Hindlimb muscle (tissue), 1 donor: ENCODE data around the gene SHLD2. TPM values are rescaled to one million over a fixed set of nuclear protein-coding genes. Genes with fewer than 3 reads are reported as not detected.
"Not testable (repeated sequence)": the region's sequence is repeated elsewhere in the genome, so short reads cannot be mapped to it uniquely, and the experiment has no call there.

Source experiments
- DNase-seq: peaks from one replicate; pipeline ENCODE4 v3.0.0-alpha.2; 2013
- polyA plus RNA-seq: library from polyadenylated mRNA; unstranded; fragments of 120-200 nt; gene quantifications from one replicate; pipeline ENCODE4 v1.2.1, GENCODE V29; 2013; ENCODE audit not compliant: insufficient read length

Gene SHLD2
- polyA plus RNA-seq, 1 donor: 17.5 TPM

DNA sequence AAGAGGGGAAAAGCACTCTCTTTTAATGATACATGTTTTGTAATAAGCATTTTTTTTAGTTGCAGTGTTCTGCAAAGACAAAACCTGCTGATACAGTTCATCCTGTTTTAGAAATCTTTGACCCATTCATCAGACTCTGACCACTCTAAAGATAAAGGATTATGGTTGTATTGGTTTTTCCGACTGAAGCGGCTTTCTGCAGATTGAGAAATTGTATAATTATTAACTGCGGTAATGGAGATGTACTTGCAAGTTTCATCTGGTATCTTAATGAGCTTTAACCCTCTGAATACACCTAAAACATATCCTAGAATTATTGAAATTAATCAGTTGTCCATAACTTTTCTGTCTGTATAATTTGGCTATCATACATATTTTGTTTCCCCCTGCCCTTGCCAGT lies 50.6 kb downstream of the SHLD2 start:
- not testable (repeated sequence) for DNase-seq

DNA sequence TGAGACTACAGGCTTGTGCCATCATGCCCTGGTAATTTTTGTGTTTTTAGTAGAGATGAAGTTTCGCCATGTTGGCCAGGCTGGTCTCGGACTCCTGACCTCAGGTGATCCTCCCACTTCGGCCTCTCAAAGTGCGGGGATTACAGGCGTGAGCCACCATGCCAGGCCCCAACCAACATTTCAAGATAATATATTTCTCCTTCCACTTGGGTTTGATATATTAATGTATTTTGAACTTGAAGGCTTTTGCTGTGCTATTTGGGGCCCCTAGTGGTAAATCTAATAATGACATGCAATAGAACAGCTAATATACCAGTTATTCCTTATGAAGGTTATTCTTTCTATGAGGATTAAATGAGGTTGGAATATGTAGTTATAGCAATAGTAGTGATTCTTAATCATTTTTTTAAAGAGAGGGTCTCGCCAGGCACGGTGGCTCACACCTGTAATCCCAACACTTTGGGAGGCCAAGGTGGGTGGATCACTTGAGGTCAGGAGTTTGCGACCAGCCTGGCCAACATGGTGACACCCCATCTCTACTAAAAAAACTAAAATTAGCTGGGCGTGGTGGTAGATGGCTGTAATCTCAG lies 54.1 kb downstream of the SHLD2 start:
- not testable (repeated sequence) for DNase-seq

DNA sequence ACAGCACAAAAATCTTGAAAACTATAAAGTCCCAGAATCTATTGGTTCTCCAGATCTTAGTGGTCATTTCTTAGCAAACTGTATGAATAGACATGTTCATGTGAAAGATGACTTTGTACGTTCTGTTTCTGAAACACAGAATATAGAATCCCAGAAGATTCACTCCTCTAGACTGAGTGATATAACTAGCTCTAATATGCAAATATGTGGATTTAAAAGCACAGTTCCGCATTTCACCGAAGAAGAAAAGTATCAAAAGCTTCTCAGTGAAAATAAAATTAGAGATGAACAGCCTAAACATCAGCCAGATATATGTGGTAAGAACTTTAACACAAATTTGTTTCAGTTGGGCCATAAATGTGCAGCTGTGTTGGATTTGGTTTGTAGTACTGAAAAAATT lies 56.5 kb downstream of the SHLD2 start:
- DNase-seq: not testable (repeated sequence)

DNA sequence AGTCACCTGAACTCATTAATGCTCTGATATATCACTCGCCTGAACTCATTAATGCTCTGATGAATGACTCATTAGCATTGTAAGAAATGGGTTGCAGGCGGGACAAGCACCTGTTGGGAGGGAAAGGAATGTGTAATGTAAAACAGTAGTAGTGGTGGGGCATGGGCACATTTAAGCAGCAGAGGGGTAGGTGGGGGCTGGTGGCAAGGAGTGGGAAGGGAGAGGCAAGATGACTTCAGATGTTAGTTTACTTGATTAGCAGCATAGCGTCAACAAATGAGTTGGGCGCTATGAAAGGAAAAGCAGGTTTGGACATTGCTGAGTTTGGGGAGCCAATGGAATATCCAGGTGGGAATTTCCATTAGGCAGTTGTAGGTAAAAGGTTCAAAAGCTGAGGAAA lies 61.8 kb downstream of the SHLD2 start:
- not testable (repeated sequence) for DNase-seq

DNA sequence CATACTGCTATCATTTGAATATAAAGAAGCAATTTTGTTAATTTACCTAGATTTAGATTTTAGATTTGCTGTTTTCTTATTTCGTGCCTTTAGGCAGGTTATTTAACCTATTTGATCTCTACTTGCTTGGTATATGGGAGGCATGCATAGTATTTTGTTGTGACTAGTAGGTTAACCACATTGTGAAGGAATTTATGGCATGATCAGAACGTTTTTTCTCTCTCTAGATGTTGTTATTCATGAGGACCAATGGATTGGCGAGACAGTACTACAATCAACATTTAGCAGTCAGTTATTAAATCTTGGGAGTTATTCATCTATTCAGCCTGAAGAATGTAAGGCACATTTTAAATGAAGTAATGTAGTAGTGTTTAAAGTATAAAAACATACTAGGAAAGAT lies 62.8 kb downstream of the SHLD2 start:
- not testable (repeated sequence) for DNase-seq

DNA sequence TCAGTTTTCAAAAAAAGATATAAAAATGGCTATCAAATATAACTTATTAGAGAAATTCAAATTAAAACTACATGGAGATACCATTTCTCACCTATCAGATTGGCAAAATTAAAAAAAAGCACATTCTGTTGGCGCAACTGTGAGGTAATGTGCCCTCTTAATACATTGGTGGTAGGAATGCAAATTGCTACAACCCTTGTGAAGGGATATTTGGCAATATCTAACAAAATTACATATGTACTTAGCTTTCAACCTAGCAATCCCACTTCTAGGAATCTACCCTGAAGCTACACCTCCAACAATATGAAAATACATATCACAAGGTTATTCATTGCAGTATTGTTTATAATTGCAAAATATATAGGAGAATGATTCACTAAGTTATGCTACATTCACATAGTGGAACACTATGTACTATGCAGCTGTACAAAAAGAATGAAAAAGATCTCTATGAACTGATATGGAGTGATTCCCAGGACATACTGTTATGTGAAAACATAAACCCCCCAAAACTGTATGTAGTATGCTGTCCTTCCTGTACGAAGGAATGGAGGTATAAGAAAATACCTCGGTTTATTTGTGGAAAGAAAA lies 67.8 kb downstream of the SHLD2 start:
- not testable (repeated sequence) for DNase-seq

DNA sequence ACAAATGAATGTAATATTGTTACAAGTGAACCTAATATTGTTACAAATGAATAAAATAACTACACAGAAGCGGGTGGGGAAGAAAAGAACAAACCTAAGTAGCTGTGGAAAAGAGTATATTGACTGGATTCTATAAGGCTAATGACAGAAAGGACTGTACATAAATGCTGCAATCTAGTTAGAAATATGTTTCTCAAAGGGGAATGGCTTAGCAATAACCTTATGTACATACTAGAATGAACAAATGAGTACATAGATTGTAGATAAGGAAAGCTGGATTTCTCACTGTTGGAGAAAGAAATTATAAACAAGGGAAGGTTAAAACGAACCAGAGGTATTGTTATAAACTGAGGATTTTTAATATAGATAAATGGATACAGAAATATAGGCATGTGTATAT lies 68.4 kb downstream of the SHLD2 start:
- not testable (repeated sequence) for DNase-seq

DNA sequence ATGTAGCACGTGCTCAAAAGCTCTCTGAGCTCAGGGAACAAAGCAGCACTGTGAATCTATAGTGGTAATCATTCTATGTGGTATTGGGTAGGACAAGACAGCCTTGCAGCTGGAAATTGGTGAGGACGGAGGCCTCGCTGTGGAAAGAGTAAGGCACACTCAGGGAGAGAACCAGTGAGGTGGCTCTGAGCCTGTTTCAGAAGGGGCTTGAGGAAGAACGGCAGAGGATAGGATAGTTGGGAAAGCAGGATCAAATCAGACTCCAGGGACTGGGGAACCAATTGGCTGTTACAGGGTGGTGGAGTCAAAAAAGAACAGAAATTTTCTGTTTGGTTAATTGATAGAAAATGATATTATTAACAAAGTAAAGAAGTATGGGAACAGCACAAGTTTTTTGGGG lies 74.9 kb downstream of the SHLD2 start:
- DNase-seq: not testable (repeated sequence)

DNA sequence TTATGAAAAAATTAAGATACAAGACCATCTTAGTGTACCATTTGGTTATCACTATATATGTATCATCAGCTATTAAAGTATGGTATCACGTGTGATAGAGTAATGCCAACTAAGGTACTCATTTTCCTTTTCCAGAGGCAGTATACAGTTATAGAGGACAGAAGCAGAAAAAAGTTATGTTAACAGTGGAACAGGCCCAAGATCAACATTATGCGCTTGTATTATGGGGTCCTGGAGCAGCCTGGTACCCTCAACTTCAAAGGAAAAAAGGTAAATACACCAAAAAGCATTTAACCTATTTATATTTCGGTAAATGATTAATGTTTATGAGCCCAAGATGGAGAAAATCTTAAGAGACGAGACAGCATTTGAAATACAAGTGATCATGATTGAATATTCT lies 75.7 kb downstream of the SHLD2 start:
- not testable (repeated sequence) for DNase-seq

DNA sequence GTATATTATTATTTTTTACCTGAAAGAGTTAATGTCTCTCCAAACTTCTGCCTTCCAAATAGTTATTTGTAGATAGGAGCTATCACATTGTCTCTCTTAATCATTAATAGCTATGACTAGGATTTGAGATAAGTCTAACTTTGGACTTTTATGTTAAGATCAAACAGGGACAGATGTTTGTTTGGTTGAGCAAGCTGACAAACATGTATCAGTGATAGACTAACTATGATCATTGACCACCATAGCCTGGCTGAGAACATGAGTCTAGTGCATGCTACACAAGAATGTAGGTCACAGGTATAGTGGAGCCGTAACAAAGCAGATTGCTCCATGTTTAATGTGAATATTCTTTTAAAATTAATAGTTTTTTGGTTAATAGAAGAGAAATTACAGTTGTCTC lies 76.7 kb downstream of the SHLD2 start:
- DNase-seq: not testable (repeated sequence)

DNA sequence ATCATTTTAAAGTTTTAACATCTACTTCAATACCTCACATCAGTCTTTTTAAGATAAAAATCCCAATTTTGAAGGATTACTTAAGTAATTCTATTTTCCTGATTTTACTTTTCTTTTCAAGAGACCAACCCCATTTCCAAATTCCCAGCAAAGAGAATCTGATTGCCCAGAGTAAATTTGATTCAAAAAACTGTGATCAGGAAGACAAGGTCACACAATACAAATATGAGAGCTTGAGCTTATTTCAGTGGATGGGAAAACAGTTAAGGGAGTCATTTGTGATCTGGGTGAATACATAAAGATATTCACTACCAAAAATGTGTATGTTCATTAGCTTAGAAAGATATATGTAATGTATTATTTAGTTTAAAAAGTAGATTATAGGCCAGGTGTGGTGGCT lies 77.2 kb downstream of the SHLD2 start:
- not testable (repeated sequence) for DNase-seq

DNA sequence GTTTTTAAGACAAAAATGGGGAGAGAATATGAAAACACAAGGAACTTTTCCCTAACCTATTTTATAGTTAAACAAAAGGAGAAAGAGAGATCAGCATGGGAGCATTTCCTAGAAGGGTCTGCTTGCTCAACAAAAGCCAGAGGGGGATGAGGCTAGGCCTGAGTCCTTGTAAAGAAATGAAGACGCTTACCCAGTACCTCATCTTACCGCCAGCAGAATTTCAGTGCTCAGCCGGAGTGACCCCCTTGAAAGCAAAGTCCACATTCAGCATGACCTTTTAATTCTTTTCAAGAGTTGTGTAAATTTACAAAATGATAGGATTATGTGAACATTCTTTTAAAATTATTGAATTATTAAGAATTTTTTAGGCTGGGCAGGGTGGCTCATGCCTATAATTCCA lies 82.6 kb downstream of the SHLD2 start:
- not testable (repeated sequence) for DNase-seq

DNA sequence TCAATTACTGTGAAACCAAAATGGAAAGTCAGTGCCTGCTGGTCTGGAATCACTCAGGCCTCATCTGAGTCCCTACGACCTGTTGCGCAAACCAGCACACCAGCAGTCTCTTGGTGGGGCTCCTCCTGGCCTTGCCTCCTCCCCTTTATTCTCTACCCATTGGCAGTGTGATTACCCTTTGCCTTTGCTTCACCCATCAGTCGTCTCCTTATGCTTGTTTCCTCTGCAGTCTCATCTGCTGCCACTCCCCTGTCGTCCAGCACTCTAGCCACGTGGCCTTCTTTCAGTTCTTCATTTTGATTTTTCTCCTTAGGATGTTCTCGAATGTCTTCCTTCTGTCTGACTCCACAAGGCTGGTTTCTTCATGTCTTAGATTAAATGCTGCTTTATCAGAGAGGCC lies 89.4 kb downstream of the SHLD2 start:
- not testable (repeated sequence) for DNase-seq

DNA sequence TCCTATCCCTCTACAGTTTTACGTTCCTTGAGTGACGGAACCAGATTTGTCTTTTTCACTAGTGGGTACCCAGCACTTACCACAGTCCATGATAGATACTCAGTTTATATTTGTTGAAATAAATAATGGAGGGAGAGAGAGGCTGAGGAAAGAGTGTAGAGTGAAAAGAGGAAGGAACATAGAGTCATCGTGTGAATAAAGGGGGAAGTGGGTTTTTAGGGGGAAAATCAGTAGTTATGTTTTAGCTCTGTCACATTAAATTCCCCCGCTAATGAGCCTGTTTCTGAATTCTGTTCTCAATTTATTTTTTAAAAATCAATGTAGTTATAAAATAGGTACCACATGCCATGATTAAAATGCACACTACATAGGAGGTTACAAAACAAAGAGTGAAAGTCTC lies 91.0 kb downstream of the SHLD2 start:
- not testable (repeated sequence) for DNase-seq

DNA sequence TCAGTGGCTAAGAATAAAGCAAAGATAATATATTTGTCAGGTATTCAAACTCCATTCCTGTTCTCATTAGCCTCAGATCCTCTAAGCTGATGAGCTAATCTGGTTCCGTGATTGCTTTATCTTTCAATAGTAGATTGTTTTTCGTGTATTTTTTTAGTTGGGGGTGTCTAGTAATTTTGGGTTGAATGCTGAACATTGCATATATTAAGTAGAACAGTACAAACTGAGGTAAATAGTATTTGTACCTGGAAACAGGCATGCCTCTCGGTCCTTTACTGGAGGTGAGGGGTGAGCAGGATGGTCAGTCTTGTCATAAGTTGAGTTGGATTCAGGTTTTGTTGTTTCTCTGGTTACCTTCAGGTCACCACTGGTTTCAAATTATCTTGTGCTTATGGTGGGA lies 92.6 kb downstream of the SHLD2 start:
- DNase-seq: not testable (repeated sequence)

DNA sequence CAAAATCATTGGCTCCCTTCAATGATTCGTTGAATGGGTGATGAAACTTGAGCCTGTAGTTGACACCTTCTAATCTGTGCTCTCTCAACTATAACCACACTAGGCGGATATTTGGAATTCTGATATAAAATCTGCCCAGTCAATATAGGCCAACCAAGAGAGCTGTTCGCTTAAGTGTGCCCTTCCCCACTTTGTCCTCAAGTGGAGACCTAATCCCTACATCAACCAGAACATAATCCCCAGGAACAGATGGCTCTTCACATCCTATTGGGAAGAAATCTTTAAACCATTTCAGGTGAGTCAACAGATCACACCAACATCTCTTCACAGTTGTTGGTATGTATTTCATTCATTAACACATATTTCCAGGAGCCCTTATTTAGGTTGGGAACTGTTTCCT lies 96.8 kb downstream of the SHLD2 start:
- DNase-seq: not testable (repeated sequence)

DNA sequence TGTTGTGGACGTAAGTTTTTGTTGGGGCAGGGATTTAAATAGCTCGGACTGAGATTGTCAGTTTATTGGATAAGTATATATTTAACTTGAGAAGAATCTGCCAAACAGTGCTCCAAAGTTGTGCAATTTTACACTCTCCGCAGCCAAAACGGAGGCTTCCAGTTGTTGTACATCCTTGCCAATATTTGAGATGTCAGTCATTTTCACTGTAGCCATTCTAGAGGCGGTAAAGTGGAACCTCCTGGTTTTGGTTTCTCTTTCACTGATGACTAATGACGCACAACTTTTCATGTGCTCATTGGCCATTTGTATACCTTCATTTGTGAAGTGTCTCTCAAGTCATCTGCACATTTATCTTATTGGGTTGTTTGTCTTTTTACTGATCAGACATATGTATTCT lies 105.9 kb downstream of the SHLD2 start:
- DNase-seq: not testable (repeated sequence)

DNA sequence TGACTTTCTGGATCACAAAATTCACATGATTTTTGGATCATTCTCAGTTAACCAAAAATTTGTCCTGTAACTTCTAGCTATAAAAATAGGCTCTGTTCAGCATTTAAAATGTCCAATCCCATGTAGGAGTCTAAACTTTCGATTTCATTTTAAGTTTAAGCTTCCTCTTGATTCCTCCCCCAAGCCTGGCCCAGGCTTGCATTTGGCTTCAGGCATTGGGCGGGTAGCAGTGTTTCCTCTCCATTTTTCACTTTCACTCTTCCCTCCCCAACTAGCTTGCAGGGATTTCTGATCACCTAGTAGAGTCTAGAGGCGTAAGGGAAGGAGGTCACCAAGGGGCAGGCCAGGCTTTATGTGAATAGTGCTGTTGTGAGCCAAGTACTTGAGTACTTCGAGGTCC lies 109.8 kb downstream of the SHLD2 start:
- DNase-seq: not testable (repeated sequence)

DNA sequence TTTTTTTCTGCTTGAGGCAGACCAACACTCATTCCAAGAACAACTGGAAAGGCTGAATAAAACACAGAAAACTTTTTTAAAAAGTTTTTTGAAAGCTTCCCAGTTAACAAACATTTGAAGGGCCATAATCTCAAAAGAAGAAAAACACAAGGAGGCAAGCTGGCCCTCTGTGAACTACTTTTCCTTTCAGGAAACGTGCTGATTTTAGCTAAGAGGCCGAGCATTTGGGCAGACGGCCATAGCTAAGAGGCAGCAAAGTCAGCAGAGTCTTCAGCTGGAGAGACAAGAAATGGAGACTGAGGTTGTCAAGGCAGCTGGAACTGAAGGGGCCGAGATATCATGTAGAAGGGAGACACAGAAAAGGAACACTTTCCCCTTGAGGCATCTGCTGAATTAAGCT lies 111.9 kb downstream of the SHLD2 start:
- DNase-seq: not testable (repeated sequence)

DNA sequence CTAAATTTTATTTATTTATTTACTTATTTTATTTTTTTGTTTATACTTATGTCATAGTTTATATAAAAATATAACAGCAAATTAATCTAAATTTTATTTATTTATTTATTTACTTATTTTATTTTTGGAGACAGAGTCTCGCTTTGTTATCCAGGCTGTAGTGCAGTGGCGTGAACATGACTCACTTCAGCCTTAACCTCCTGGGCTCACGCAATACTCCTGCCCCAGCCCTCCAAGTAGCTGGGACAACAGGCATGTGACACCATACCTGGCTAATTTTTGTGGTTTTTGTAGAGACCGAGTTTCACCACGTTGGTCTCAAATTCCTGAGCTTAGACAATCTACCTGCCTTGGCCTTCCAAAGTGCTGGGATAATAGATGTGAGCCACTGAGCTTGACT lies 115.3 kb downstream of the SHLD2 start:
- DNase-seq: not testable (repeated sequence)

DNA sequence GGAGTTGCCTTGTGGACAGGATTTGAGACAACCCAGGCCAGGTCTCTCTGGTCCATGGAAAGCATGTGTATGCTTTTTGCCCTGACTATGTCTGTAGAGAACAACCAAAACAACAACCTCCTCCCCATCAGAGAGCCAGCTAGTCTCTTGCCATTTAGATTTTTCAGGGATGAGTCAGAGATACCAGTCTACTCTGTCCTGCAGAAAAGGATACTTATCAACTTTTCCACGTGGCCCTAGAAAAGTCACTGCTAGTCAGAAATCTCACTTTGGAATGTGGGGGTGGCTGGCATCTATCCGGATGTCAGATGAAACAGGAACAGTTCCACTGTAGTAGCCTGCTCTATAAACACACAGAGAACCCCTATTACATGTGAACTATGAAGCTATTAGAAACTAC lies 116.8 kb downstream of the SHLD2 start:
- DNase-seq: not testable (repeated sequence)

DNA sequence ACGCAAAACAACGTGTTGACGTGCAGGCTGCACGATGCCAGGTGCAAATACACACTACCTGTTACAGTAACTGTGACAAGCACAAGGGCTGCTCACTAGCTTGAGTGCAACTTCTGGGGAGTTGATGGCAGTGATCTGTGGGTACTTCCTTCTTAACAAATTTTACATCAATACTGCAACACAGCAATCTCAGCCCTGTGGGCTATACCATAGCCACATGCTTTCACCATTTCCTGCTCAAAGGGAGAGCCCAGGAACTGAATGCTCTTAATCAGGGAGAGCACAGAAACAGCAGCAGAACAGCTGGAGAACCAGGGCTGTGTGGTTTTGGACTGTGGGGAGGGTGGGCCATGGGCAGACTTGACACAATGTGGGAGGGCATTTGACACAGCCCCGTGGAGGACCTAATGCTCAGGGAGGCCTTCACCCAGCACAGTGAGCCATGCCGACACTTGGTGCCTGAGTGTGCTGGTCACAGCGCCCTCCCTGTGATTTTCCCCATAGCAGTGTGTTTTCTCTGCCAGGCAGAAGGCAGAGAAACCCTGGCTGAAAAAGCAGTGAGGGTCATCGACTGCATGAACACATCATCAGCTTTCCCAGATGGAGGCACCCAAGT lies 118.3 kb downstream of the SHLD2 start:
- DNase-seq: not testable (repeated sequence)

DNA sequence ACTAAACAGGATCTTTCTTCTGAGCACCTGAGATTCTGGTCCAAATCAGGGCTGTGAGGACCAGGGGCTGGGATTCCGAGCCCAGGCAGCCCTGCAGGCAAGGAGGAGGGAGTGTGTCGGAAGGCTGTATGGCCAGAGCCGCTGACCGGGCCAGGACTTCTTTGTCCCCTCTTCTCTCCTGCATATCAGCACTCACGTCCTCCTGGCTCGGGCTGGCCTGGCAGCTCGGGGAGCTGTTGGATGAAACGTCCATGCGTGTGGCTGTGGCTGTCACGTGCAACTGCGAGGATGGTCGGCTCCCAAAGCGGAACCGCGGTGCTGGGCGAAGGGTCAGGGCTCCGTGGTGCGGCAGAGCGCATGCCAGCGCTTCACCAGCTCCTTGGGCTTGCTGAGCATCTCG lies 118.8 kb downstream of the SHLD2 start:
- not testable (repeated sequence) for DNase-seq

DNA sequence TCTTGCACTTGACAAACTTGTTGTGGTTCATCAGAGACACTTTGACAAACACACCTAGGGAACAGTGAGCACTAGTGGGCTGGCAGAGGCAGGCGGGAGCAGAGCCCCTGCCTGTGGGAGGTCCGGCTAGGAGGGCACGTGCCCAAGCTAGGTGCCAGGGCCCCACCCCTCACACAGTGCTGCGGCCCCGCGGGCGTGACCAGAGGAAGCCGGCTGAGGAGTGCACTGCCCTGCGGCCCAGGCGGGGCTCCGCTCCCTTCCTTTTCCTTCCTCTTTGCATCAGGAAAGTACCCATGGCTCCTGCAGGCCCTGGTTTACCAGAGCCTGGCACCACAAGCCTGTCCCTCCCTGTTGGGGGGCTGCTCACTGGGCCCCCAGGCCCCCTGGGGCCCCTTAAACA lies 121.1 kb downstream of the SHLD2 start:
- DNase-seq: not testable (repeated sequence)
